ENCODE measurements around the gene PXMP4.

PXMP4 gene

DNA sequence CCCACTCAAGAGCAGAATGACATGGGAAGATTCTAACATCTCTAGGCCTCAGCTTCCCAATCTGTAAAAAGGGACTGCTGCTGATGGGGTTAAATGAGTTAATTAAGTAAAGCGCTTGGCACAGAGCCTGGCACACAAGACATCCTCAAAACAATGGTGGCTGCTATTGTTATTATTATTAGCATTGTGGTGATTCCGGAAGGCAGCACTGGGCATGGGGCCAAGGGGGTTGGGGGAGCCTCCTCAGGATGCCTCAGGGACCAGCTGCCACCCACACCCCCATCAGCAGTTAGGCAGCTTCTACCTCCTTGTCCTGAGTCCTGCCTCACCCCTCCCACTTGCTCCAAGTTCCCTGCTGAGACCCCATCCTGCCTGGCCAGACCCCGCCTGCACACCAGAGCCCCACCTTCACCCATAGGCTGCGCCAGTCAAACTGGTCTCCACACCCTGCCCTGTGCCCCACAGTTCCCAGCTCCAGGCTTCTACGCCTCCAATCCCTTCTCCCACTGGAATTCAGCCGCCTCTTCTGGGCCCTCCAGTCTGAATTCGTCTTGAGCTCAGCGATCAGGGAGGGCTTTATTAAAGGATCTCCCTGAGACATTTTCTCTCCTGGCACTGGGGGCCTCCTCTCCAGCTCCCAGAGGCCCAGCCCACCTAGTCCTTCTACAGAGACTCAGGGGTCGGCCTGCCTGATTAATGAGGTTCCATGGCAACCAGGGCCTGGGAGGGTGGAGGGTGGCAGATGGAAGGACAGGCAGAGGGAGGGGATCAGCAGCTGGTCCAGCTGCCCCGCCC, 35.4 kb downstream of the PXMP4 start:
- DNase-seq (ENCODE audit: low read depth, low spot score) = no peak

DNA sequence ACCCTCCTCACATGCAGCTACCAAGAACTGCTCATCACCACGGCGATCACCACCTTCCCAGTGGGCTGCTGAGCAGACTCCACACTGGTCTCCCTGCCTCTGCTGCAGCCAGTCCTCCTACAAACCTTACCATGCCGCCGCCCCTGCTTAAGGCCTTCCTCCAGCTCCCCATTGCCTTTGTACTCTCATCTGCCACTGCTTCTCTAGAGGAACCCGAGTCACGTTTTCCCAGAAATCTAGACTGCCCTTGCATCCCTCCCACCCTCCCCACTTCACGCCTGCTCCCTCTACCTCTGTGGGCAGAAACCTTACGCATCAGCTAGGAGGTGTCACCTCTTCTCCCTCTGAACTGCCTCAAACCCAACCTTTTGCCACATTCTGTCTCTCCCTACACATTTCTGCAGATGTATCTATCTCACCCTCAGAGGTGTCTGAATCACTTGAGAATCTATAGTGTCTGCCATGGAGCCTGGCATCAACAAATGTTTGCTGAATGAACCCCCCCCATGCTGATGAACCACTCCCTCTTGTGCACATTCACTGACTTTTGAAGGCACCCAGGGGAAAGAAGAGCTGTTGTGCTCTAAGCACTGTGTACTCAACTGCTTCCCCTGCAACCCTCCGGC, 38.3 kb downstream of the PXMP4 start:
- no peak for DNase-seq (ENCODE audit: low read depth, low spot score)

DNA sequence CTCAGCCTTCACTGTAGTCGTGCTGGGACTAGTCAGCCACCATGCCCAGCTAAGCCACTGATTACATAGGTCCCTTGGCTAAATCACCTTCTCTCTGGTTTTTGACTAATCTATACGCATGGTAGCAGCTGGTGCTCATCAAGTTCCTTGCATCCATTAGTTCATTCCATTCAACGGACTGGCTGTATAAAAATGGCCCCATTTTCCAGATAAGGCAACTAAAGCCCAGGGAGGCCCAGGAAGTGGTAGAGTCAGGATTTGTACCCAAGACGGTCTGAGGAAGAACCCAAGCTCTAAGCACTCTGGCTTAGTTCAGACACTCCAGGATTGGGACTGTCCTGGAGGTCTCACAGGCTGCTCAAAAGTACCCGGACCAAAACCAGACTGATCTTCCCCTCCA, 38.8 kb downstream of the PXMP4 start:
- no peak for DNase-seq (ENCODE audit: low read depth, low spot score)

DNA sequence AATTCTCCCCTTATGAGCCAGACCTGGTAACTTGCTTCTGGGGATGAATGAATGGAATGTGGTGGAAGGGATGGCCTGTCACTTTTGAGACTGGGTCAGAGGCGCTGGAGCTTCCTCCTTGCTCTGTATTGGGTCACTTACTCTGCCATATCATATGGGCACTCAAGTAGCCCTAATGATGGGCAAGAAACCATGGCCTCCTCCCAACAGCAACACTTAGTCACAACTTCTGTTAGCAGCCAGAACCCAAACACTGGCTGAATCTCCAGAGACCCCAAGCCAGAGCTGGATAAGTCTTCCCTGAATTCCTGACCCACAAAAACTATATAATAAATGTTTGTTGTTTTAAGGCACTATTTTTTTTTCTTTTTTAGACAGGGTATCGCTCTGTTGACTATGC, 39.4 kb downstream of the PXMP4 start:
- DNase-seq (ENCODE audit: low read depth, low spot score) = peak; percentile 79

DNA sequence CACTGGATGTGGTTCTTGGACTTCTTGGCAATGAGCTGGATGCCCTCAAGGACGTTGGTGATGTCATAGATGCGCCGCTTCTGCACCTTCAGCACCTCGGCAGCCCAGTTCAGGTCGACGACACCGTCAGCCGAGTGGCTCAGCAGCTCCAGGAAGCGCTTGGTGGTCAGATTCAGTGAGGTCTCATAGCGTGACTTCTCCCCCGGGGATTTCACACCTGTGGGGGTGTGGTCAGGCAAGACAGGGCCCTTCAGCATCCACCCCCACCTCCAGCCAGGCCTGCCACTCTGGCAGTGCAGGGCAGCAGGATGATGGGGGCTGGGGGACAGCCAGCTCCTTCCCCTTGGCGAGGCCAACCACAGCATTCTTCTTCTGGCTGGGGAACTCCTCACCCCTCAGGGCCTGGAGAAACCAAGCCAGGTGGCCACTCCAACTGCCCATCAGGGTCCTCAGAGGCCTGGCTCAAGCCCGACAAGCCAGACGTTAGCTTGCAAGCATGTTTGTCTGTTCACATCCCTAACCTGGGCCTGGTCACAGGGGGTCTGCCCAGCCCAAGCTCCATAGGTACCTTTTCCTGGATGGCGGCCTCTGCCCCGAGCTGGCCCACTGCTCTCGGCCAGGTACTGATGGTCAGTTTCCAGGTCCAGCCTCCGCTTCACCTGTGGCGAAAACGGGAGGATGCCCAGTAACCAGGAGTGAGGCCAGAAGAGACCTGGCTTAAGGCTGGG, 40.2 kb downstream of the PXMP4 start:
- no peak for DNase-seq (ENCODE audit: low read depth, low spot score)

DNA sequence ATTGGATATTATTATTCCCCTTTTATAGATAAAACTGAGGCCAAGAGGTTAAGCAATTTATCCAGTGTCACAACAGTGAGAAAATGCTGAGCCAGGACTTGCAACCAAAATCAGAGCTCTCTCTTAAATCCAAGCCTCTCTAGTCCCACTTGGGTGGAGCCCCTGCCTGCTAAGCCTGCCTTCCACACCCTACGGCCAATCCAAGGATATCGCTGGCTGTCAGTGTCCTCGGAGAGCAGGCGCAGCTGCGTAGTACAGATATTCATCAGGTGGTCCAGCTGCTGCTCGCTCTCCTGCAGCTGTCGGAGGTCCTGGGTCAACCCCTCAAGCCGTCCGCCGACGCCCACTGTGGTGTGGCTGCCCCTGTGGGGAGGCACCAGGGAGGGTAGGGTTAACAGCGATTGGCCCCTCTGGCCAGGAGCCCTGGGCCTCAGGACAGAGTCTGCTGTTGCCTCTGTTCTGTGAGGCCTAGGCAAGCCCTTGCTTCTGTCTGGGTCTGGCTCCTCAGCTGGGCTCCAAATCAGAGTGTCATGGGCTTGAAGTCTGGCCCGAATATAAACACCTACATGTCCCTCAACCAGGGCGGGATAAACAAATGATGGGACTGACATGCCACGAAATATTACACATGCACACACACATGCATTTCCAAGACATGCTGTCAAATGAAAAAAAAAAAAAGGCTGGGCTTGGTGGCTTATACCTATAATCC, 42.0 kb downstream of the PXMP4 start:
- DNase-seq (ENCODE audit: low read depth, low spot score) = no peak

DNA sequence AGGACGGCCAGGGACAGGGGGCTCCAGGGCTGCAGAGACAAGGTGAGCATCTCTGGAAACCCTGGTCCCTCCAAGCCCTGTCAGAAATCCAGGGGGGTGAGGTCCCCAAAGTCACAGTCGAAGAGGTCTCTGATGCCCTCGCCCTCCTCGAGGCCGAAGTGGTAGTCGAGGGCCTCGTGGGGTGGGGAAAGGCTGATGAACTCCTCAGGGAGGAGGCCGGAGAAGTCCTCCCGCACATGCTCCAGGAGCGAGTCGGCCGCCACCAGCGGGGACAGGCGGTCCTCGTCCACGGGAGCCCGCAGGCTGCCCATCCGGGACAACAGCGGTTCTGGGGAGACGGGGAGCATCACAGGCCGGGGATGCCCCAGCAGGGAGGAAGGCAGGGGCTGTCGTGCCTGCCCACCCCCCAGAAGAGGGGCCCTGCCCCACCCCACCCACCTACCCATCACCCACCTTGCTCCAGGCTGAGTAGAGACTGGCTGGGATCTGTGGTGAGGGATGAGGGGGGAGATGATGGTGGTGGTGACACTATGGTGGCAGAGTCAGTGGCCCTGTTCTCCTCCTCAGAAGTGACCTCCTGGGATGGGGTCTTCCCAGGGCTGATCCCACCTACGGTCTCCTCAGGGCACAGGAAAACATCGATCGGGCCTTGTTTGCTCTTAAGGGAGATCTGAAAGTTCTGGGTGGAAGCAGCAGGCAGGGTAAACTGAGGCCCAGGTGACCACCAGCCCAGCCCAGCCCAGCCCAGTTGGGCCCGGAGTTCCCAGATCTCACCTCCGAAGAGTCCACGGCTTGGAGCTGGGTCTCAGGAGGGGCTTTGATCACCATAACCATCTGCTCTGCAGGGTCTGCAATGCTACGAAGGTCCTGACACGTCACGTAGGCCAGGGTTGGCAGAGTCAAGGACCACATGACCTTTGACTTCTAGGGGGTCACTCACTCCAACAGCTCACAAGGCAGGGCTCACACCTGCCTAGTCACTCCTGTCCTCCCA, 43.2 kb downstream of the PXMP4 start:
- DNase-seq (ENCODE audit: low read depth, low spot score) = no peak

DNA sequence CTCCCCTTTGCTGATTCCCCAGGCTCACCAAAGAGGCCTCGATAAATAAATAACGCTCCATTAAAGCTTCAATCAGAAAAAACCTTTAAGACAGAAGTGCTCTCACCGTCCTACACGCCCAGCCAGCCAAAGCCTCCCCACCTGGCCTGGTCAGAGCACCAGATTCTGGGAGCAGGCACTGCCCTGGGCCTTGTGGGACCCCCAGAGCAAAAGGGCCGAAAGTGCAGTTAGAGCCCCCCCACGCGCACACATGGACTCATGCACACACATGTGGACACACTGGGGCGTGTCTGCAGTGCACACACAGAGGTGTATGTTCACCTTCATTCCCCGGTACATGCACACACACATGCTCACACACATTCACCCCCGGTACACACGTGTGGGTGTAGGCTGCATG, 44.0 kb downstream of the PXMP4 start:
- DNase-seq (ENCODE audit: low read depth, low spot score) = no peak

DNA sequence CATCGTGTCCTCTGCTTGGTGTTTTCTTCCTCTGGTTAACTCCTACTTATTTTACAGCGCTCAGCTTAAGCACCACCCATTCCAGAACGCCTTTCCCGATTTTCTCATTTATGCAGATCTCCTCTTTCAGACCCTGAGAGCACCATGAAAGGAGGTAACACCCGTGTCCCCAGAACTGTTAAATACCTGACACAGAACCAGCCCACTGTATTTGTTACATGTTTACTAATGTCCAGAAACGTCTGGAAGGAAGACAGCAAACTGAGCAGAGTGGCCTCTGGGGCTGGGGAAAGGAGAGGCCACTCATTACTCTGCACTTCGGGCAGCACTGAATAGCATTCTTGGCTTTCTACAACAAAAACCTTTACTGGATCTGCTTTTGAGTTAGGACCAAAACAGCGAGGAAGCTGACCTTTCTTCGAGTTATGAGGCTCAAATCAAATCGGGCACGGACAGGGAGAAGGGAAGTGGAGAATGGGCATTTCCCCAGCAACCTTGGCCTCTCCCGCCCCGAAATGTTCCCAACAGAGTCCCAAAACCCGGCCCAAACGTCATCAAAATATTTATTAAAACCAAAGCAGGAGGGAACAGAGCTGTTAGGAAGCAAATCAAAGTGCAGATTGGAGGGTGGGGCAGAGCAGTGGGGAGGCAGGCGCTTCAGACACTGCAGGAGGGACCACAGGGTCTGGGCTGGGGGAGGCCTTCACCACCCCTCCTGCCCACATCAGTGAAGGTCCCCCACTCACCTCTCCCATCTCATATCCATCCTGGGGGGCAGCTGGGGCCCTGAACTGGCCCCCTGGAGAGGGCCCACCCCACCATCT, 44.8 kb downstream of the PXMP4 start:
- no peak for DNase-seq (ENCODE audit: low read depth, low spot score)

DNA sequence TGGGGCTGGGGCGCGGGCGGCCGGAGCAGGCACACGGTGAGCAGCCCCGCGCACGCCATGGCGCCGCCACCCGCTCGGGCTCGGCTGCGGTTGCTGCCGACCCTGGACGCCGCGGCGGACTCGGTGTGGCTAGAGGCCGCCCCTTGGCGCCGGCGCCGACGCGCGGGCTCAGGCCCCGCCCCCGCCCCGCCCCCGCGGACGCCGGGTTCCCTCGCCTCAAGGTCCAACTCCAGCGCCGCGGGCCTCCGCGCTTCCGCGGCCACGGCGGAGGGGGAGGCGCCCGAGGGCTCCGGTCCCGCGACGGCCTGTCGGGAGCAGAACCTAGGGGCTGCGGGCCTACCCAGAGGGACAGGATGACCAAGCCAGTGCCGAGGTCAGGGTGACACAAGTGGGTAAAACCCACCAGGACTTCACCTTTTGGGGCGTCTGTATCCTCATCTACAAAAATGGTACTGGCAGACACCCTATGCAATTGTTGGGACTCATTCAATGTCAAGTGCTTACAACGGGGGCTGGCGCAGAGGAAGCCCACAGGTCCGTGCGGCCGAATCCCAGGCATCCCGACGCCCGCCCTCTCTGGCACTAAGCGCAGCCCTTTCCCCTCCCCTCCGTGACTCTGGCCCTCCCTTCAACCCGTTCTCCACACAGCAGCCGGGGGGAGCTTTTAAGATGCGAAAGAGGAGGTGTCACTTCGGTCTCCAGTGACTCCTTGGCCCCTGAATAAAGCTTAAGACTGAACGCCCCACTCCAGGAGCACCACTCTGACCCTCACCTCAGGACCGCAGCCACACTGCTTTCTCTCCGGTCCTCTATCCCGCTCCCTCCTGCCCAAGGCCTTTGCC, 45.6 kb downstream of the PXMP4 start, which contains the start of gene NECAB3:
Gene NECAB3 (minus strand): TSS at position 135 of the 842 bp plus-strand sequence. CDS start 76 bp downstream, at position 59.
- peak; percentile 91 for DNase-seq (ENCODE audit: low read depth, low spot score)

DNA sequence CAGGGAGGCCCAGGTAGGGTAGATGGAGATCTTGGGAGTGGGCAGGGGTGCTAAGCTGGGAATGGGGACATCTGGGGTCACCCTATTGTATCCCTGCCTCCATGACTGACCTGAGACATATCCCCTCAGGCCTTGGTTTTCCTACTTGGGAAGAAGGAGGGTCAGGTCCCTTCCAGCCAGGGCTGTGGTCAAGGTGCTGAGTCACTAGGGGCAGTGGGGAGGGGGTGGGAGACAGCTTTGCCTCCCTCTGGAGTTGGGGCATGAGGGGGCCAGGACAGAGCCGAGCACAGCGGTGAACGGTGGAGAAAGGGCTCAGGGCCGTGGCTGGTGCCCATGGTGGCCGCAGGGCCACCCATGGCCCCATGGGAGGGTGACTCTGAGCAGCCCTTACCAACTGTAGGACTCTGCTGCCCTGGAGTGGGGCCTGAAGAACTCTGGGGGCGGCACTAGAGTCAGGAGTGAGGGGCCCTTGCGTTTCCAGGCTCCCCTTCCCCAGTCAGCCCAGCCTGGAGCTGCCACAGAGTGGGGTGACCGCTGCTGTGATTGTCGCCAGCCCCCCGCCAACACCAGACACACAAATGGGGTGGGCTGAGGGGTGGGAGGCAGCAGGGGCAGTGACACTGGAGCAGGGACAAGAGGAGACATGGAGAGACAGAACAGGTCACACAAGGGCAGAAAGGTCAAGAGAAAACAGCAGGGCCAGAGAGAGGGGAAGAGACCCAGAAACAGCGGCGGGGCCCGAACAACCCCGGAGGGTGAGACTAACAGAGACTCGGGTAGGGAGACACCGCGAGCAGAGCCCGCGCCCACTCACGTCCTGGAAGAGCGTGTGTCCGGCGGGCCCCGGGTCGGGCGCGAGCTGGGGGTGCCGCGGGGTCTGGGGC, 46.5 kb downstream of the PXMP4 start:
- no peak for DNase-seq (ENCODE audit: low read depth, low spot score)

DNA sequence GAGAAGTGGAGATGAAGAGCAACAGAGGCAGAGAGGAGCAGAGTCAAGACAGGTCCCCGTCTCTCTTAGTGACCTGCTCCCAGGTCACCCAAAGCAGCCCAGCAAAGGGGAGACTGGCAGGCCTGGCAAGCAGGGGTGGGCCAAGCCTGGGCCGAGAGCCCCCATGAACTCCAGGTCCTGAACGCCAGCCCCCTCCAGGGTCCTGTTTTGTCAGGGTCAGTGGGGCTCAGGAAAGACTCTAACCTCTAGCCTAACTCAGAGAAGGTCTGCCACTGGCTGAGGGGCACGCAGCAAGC, 47.0 kb downstream of the PXMP4 start:
- DNase-seq (ENCODE audit: low read depth, low spot score) = no peak

DNA sequence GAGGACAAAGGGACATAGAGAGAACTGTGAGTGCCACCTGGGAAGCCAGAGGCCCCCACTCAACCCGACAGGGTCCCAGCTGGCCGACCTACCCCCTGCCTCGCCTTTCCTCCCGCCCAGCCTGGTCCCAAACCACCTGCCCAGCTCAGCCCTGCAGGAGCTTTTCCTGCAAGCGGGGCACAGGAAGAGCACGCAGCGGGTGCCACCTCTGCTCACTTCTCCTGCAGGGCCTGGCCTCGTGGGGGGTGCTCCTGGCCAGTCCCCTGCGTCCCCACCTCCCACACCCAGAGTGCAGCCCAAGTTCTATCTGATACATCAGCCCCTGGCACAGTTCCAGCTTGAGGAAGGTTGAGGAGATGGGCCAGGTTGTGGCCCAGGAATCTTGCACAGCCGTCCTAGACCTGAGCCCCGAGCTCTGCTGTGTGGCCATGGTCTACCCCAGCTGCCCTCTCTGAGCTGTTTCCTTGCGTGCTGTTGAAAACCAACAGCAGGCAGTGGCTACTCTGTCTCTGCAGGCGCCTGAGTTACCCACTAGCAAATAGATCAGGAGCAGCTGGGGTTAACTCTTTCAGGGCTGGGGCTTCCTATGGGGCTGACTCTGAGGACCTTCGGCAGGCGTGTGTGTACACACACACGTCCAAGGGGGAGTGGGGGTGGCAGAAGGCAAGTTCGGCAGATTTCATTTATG, 47.5 kb downstream of the PXMP4 start:
- no peak for DNase-seq (ENCODE audit: low read depth, low spot score)

DNA sequence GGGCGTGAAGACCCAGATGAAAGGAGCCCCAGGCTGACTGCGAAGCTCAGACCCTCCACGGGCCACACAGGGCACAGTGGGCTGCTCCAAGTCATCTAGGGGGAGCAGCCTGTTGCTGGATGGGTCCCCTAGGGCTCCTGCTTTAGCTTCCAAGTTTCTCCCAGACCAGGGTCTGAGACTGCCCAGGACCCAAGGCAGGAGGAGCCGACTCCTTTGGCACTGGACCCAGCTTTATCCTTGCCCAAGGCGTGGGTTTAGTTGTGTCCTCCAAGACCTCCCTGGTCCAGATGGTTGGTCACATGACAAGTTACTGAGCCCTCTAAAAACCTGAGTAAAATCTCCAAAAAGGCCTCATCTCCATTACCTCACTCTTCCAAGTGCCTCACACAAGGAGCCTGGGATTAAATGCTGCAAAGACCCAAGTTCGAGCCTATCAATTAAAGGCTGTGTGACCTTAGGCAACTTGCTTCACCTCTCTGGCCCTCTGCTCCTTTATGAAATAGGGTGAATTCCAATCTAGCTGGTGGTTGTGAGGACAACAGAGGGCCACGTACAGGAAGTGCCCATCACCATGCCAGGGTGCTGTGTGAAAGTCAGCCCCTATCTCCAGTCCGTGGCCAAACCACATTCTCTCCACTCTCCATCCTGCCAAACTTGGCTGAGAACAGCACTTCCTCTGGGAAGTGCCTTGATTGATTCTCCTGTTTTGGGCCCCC, 48.4 kb downstream of the PXMP4 start:
- no peak for DNase-seq (ENCODE audit: low read depth, low spot score)

DNA sequence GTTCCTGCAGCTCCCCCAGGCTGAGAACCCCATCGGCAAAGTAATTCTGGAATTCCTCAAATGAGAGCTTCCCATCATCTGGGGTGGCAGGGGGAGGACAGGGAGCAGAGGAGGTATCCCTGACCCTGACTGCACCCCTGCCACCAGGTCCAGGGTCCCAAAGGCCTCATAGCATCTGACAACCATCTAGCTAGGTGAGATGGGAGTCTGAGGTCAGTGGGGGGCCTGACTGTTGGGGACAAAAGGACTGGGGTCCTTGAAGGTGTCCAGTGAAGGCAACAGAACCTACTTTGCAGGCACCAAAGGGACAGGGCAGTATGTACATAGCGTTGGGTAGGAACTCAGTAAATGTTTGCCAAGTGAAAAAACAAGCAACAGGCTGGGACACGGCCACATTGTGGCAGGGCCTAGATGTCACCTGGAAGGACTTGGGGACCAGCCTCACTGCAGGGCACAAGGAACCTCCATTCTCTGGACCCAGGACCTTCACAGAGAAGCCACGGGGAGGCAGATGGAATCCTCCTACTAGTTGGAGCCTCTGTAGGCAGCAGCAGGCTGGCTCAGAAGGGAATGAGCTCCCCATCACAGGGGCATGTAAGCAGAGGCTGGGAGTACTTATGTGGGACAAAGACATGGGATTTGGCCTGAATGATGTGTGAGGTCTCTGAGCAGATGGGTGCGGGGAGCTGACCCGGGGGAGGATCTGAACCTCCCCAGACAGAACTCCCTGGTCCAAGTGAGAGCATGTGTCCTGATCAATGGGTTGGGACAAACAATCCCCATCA, 49.2 kb downstream of the PXMP4 start:
- DNase-seq (ENCODE audit: low read depth, low spot score) = no peak
